ENCODE measurements around the gene CPTP. TPM values are rescaled to one million over a fixed set of nuclear protein-coding genes. Genes with fewer than 3 reads are reported as not detected.

Gene CPTP
- total and polyA plus RNA-seq, 2 of the 13 experiments (the other 11 are each of a cell fraction or from before 2014, with no cell fraction given): 5.5 to 9.3 TPM

DNA sequence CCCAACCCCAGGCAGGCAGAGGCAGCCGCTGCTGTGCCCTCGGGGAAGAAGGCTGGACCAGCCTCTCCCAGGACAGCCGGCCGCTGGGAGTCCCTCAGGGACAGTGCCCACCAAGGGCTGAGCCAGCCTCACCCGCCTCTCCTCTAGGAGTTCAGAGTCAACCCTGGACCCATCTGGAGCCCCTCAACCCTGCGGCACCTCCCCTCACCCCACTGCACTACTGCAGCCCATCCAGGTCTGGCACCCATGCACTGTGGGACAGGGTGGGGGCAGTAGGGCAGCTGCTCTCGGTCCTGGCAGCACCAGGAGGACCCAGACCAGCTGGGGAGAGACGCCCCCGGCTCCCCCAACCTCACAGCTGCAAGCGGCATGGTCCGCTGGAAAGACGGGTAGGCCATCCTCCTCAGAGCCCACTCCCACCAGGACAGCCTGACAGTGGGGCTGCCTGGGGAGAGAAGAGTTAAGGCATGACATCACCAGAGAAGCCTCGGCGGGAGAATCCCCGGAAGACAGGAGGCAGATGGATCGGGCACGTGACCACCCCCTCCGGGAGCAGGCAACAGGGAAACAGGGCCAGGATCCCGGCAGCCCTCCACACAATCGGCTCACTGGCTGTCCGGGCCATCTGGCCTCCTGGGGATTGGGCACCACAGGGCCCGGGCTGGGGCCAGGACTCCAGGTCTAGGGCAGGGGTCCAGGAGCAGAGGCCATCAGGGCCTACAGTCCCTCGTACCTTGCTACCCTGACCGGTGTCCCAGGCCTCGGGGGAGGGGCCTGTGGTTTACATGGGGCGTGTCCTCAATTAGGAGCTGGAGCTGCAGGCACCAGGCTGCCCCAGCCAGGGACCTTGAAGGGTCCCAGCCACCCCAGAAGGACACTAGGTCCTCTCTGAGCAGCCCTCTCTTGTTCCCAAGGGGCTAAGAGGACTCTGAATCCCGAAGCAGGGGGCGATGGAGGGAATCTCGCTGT lies 20.0 kb upstream of the CPTP start (continued):
- 0 out of 2 replicates have a peak, but pooled peaks have one; percentile 5 for TF ChIP-seq ZNF275 (CRISPR knock-in tag; IDR thresholded peaks at IDR 0.05; ENCODE audit: borderline replicate concordance)
- TF ChIP-seq SKI (IDR thresholded peaks at IDR 0.05; ENCODE audit: partially characterized antibody): no peak
- no peak for TF ChIP-seq ZNF317 (CRISPR knock-in tag; IDR thresholded peaks at IDR 0.05)
- TF ChIP-seq ZZZ3 (CRISPR knock-in tag; IDR thresholded peaks at IDR 0.05; ENCODE audit: borderline replicate concordance): no peak; the same call in 1 of the 2 replicates
- TF ChIP-seq BRD4 (CRISPR knock-in tag; IDR thresholded peaks at IDR 0.05): no peak
- no peak for TF ChIP-seq ZNF570 (CRISPR knock-in tag; IDR thresholded peaks at IDR 0.05; ENCODE audit: borderline replicate concordance)
- TF ChIP-seq NCOA2 (CRISPR knock-in tag; IDR thresholded peaks at IDR 0.05): 0 out of 2 replicates have a peak, but pooled peaks have one; percentile 6
- TF ChIP-seq FOXC1 (CRISPR knock-in tag; IDR thresholded peaks at IDR 0.05; ENCODE audit: borderline replicate concordance): 0 out of 2 replicates have a peak, but pooled peaks have one; percentile 28
- TF ChIP-seq, protein P1, sequence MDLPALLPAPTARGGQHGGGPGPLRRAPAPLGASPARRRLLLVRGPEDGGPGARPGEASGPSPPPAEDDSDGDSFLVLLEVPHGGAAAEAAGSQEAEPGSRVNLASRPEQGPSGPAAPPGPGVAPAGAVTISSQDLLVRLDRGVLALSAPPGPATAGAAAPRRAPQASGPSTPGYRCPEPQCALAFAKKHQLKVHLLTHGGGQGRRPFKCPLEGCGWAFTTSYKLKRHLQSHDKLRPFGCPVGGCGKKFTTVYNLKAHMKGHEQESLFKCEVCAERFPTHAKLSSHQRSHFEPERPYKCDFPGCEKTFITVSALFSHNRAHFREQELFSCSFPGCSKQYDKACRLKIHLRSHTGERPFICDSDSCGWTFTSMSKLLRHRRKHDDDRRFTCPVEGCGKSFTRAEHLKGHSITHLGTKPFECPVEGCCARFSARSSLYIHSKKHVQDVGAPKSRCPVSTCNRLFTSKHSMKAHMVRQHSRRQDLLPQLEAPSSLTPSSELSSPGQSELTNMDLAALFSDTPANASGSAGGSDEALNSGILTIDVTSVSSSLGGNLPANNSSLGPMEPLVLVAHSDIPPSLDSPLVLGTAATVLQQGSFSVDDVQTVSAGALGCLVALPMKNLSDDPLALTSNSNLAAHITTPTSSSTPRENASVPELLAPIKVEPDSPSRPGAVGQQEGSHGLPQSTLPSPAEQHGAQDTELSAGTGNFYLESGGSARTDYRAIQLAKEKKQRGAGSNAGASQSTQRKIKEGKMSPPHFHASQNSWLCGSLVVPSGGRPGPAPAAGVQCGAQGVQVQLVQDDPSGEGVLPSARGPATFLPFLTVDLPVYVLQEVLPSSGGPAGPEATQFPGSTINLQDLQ (CRISPR knock-in tag; IDR thresholded peaks at IDR 0.05): no peak
- TF ChIP-seq TEAD3 (CRISPR knock-in tag; optimal IDR thresholded peaks at IDR 0.05; ENCODE audit: borderline replicate concordance): no peak
- TF ChIP-seq NCOR1 (IDR thresholded peaks at IDR 0.05; ENCODE audit: borderline replicate concordance, low read length): no peak
- 0 out of 2 replicates have a peak, but pooled peaks have one; percentile 22 for TF ChIP-seq KDM3A (CRISPR knock-in tag; IDR thresholded peaks at IDR 0.05; ENCODE audit: low read depth)
- TF ChIP-seq ZNF550 (CRISPR knock-in tag; IDR thresholded peaks at IDR 0.05; ENCODE audit: borderline replicate concordance): no peak
- no peak for TF ChIP-seq MYC (CRISPR knock-in tag; IDR thresholded peaks at IDR 0.05; ENCODE audit: borderline replicate concordance)
- TF ChIP-seq NFKBIZ (CRISPR knock-in tag; IDR thresholded peaks at IDR 0.05): no peak
- TF ChIP-seq ZNF605 (CRISPR knock-in tag; IDR thresholded peaks at IDR 0.05): peak; percentile 67; the same call in 1 of the 2 replicates
- TF ChIP-seq ATF1 (CRISPR knock-in tag; IDR thresholded peaks at IDR 0.05): no peak
- TF ChIP-seq AKNA (CRISPR knock-in tag; IDR thresholded peaks at IDR 0.05; ENCODE audit: borderline replicate concordance): no peak
- TF ChIP-seq ZNF446 (CRISPR knock-in tag; IDR thresholded peaks at IDR 0.05): no peak
- TF ChIP-seq MAX (IDR thresholded peaks at IDR 0.05): peak; percentile 70
